ENCODE measurements around the gene RUBCN.
"Not testable (repeated sequence)": the region's sequence is repeated elsewhere in the genome, so short reads cannot be mapped to it uniquely, and the experiment has no call there.

The RUBCN gene

GRCh38 chr3:197659144-197659543 is 77.6 kb downstream of the RUBCN start:
- H3K4me3 ChIP-seq (ENCODE audit: low read depth, low read length), result not testable (repeated sequence)

- H3K4me3 ChIP-seq (ENCODE audit: low read depth, low read length), result not testable (repeated sequence)
Observed at GRCh38 chr3:197658706-197659105, 78.0 kb downstream of the RUBCN start.

DNA sequence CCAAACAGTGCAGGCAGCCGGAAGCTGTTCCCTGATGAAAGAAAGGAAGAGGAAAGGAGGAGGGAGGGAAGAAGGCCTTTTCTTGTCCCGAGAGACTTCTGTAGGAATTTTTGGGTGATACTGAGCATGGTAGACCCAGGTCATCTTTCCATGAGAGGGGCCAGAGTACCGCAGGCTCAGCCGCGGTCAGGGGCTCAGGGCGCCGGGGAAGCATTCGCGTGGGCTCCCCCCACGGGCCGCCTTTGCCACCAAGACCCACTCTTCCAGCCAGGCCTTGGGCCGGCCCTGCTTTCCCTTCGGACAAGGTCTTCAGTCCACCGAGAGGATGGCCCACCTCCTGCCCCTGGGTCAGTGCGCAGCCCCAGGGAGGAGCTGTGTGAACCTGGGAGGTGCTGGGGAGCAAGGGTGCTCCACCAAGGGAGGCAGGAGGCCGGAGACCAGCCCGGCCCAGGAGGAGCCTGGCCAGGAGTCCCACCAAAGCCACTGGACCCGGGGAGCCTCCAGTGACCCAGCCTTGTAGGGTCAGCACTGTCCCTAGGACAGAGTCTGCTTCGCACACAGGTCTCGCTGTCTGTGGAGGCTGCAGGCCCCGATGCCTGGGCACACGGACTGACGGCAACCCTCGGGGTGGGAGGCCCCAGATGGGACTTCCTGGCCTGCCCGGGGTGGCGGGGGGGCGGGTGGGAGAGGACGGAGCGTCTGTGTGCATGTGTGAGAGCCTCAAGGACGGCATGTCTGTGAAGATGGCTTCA is 79.0 kb downstream of the RUBCN start:
- not testable (repeated sequence) for H3K4me3 ChIP-seq (ENCODE audit: low read depth, low read length)

- not testable (repeated sequence) for H3K4me3 ChIP-seq (ENCODE audit: low read depth, low read length)
Observed at GRCh38 chr3:197656960-197657359, 79.7 kb downstream of the RUBCN start.

- not testable (repeated sequence) for H3K4me3 ChIP-seq (ENCODE audit: low read depth, low read length)
Observed at GRCh38 chr3:197656129-197656528, 80.6 kb downstream of the RUBCN start.

DNA sequence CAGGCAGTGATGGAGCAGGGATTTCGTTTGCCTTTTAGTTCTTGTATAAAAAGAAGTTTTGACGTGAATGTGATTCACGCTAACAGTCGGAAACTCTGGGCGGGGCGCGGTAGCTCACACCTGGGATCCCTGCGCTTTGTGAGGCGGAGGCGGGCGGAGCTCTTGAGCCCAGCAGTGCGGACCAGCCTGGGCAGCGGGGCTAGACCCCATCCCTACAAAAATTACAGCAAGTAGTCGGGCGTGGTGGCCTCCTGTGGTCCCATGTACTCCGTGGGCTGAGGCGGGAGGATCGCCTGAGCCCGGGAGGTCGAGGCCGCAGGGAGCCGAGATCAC is 81.7 kb downstream of the RUBCN start:
- H3K4me3 ChIP-seq (ENCODE audit: low read depth, low read length), result not testable (repeated sequence)

GRCh38 chr3:197654090-197654997 is 82.4 kb downstream of the RUBCN start:
- peak overlapping the region; percentile 31 for H3K4me3 ChIP-seq (ENCODE audit: low read depth, low read length)

DNA sequence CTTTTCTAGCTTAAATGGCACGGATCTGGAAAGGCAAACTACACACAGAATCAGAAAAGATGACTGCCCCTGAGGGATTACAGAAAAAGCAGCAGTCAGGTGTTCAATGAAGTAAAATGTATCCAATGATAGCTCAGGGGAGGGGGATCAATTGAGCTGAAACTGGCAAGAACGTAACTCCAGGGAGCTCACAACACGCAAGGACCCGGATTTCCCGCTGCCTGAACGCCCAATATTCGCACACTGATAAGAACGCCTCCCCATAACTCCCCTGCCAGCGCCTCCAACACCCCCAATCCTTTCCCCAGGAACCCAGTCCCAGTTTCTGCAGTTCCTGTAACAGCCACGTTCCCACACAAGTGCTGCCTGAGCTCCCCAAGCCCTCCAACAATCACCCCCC is 83.8 kb downstream of the RUBCN start:
- H3K4me3 ChIP-seq (ENCODE audit: low read depth, low read length), result not testable (repeated sequence)

GRCh38 chr3:197647649-197648048 is 89.1 kb downstream of the RUBCN start:
- H3K4me3 ChIP-seq (ENCODE audit: low read depth, low read length), result not testable (repeated sequence)

GRCh38 chr3:197647191-197647590 is 89.5 kb downstream of the RUBCN start:
- H3K4me3 ChIP-seq (ENCODE audit: low read depth, low read length), result not testable (repeated sequence)

GRCh38 chr3:197646294-197646693 is 90.4 kb downstream of the RUBCN start:
- H3K4me3 ChIP-seq (ENCODE audit: low read depth, low read length), result not testable (repeated sequence)

- H3K4me3 ChIP-seq (ENCODE audit: low read depth, low read length), result not testable (repeated sequence)
Observed at GRCh38 chr3:197637556-197637955, 99.1 kb downstream of the RUBCN start.

DNA sequence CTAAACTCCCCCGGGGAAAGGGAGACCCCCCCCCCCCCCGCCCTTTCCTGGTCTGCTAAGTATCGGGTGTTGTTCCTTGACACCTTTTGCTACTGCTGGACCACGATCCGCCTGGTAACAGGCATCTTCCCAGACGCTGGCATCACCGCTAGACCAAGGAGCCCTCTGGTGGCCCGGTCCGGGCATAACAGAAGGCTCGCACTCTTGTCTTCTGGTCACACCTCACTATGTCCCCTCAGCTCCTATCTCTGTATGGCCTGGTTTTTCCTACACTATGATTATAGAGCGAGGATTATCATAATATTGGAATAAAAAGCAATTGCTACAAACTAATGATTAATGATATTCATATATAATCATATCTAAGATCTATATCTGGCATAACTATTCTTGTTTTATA is 104.7 kb downstream of the RUBCN start:
- H3K4me3 ChIP-seq (ENCODE audit: low read depth, low read length), result not testable (repeated sequence)
- TF ChIP-seq, protein P1, sequence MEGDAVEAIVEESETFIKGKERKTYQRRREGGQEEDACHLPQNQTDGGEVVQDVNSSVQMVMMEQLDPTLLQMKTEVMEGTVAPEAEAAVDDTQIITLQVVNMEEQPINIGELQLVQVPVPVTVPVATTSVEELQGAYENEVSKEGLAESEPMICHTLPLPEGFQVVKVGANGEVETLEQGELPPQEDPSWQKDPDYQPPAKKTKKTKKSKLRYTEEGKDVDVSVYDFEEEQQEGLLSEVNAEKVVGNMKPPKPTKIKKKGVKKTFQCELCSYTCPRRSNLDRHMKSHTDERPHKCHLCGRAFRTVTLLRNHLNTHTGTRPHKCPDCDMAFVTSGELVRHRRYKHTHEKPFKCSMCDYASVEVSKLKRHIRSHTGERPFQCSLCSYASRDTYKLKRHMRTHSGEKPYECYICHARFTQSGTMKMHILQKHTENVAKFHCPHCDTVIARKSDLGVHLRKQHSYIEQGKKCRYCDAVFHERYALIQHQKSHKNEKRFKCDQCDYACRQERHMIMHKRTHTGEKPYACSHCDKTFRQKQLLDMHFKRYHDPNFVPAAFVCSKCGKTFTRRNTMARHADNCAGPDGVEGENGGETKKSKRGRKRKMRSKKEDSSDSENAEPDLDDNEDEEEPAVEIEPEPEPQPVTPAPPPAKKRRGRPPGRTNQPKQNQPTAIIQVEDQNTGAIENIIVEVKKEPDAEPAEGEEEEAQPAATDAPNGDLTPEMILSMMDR (IDR thresholded peaks at IDR 0.05; ENCODE audit: borderline replicate concordance, insufficient read depth, low read depth, low read length), result peak; percentile 19; the same call in 1 of the 2 replicates

DNA sequence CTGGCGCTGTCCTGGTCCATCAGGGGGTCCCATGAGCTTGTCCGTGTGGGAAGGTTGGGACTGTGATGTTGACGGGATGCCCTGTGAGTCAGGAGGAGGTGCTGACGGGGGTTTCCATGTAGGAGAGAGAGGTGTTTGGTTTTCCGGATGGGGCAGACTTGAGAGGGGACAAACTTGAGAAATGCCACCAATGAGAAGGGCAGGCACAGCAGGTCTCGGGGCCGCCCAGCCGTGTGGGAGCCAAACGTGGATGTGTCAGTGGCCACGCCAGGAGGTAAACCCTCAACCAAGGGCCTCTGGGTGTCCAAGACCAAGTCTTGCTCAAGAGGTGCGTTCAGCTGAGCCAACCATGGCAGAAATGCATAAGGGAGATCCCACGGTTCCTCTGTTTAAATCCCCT is 105.9 kb downstream of the RUBCN start:
- H3K4me3 ChIP-seq (ENCODE audit: low read depth, low read length), result not testable (repeated sequence)

DNA sequence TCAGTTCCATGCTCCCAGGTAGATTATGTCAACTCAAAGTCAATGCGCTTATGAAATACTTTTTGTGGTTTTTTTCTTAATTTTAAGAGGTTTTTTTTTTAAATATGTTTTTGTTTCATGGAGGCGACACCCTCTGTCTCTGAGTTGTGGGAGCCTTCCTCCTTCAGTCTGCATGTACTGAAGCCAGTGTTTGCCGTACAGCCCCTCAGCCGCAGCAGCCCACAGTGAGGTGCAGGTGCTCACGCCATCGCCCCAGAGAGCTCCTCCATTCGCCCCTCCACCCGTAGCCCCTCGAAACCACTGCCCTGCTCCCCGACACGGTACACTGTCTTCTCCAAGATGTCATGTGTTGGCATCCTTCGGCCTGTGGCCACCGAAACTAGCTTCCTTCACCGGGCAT is 107.4 kb downstream of the RUBCN start:
- not testable (repeated sequence) for H3K4me3 ChIP-seq (ENCODE audit: low read depth, low read length)

DNA sequence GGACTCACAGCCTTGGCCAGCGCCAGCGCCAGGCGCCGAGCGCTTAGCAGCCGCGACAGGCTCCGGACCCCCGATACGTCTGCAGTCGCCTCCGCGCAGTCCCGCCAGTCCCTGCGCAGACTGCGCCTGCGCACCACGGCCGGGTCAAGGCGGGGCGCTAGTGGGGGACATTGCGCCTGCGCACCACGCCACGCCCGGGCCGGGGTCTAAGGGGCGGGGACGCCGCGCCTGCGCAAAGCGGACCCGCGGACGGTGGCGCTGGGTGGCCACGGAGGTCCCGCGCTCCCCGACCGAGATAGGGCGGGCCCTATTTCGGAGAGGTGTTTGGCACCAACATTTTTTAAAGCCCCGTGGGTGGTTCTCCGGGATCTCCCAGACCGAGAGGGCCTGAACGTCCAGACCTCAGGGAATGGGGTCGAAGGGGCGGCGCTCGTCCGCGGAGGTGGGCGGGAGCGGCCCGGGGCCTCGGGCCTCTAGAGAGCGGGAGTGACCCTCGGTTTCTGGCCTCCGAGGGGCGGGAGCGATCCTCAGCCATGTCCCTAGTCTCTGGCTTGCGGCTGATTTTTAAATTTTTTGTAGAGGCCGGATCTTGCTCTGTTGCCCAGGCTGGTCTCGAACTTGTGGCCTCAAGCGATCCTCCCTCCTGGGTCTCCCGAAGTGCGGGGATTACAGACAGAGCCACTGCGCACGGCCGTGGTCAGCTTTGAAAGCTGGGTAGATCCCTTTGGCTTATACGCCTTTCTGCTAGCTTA is 108.8 kb downstream of the RUBCN start:
- H3K4me3 ChIP-seq (ENCODE audit: low read depth, low read length), result peak overlapping the region; percentile 64

DNA sequence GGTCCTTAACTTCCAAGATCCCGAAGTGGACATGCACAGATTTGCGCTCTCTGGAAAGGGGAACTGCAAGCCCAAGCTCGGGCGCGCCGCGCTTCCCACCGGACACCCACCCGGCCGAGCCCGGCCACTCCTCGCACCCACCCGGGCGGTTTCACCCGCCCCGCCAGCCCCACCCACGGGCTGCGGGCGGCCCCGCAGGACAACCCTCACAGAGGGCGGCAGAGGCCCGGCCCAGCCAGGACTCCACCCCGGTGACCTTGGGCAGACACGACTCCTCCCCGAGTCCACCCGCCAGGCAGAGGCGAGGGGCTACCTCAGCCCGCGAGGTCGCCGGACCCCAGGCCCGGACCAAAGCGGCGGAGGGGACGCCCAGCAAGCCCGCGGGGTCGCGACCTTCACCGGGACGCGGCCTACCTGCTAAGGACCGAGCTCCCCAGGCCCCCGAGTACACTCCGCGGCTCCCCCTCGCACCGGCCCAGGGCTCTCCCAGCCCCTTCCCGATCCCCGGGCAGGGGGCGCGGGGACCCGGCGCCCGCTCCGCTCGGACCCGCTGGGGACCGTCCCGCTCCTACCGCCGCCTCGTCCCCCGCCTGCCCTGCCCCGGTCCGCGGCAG is 109.4 kb downstream of the RUBCN start:
- peak overlapping the region; percentile 64 for H3K4me3 ChIP-seq (ENCODE audit: low read depth, low read length)

DNA sequence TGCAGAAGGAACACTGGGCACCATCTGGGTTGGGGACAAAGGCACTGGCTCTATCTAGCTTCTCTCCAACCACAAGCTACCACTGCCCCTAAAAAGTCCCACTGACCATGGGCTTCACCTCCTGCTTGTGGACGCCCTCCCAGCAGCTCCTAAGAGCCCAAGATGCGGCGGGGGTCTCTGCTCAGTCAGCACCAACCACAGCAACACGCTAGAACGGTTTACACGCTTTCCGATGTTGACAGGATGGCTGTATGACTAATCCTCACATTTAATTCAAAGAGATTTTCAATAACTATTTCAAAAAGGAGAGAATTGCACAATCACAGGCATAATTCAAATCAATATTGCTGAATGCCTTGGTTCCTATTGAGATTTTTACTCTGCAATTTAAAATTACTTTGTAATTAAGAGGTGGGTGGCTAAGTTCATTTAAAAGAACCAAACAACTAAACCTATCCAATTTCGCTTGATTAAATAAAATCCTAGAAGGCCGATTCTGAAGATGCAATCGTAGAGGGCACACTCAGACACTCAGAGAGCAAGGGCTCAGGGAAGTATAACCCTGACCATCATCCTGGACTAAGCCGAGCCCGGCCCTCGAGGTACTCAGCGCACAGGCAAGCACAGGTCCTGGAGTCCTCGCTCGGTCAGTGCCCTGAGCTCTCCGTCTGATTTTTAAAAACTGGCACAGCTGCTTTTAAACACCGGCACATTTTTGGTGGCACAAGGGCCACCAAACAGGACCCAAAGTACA is 110.1 kb downstream of the RUBCN start:
- peak overlapping the region; percentile 26 for H3K4me3 ChIP-seq (ENCODE audit: low read depth, low read length)
